ENCODE data around the gene ITGB5.

ITGB5 gene

GRCh38 chr3:124887177-124887931 is at the start of gene ITGB5:
Gene ITGB5, minus strand, starts transcription at chr3:124887365. Its CDS starts 365 bp downstream, at chr3:124887000.
- peak; percentile 12 to 25 for DNase-seq (ENCODE audit: low read depth in 2 of 2)

- no peak for DNase-seq (ENCODE audit: low read depth in 2 of 2)
Measured at GRCh38 chr3:124935794-124936542, 48.8 kb upstream of the ITGB5 start.

- no peak for DNase-seq (ENCODE audit: low read depth in 2 of 2)
Measured at GRCh38 chr3:124935264-124935663, 48.1 kb upstream of the ITGB5 start.

GRCh38 chr3:124934577-124934976 is 47.4 kb upstream of the ITGB5 start, which contains the start of gene MUC13:
Gene MUC13, minus strand, starts transcription at chr3:124934751. Its CDS starts 39 bp downstream, at chr3:124934712.
- no peak for DNase-seq (ENCODE audit: low read depth in 2 of 2)

DNA sequence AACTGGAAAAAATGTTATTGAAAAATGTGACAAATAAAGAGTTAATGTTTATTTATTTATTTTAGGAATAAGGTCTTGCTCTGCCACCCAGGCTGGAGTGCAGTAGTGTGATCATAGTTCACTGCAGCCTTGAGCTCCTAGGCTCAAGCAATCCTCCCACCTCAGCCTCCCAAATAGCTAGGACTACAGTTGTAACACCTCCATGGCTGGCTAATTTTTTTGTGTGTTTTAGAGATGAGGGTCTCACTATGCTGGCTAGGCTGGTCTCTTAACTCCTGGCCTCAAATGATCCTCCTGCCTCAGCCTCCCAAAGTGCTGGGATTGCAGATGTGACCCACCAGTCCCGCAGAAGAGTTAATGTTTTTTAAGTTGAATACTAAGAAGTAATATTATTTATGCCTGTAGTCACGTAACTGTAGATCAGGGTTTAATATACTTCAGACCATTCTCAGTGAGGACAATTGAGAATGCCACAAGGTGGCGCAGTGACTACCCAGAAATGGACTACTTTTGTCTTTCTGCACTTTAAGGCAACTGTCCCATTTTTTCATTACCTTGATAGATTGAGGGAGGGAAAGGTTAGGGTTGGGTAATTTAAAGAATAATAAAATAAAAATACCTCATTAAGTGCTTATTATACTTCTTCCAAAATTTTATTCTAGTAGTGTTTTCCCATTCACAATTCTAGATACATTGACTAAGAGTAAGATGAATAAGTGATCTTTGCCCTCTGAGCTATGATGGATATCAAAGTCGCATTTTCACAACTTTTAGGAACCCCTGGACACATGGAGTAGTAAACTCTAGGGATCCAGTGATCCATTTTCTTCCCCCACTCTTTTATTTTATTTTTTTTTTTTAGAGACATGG is 41.4 kb upstream of the ITGB5 start:
- peak; percentile 32 to 44 for DNase-seq (ENCODE audit: low read depth in 2 of 2)

GRCh38 chr3:124927574-124928045 is 40.4 kb upstream of the ITGB5 start:
- no peak for DNase-seq (ENCODE audit: low read depth in 2 of 2)

DNA sequence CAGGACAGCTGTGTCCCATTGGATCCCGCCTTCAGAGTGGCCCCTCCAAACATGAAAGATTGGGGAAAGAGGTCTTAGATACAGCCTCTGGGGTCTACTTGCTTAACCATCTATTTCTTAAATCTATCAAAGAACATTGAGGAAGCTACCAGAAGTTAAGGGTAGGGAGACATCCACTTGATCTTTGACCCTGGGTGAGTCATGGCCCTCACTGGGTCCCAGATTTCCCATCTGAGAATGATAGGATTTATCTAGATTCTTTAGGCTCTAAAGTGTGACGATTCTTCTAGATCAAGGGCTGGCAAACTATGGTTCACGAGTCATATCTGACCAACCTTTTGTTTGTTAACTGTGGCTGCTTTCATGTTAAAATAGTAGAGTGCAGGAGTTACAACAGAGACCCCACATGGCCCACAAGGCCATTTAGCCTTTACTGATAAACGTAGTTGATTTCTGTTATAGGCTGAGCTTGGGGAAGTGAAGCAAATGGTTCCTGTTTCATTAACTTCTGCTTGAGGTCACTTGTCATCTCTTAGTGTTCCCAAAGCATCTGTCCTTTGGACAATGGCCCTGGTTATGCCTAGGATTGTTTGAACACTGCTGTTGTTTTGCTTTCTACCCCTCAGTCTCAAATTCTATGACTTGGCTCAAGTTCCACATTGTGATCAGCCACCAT is 39.4 kb upstream of the ITGB5 start:
- DNase-seq (ENCODE audit: low read depth in 2 of 2) = no peak

DNA sequence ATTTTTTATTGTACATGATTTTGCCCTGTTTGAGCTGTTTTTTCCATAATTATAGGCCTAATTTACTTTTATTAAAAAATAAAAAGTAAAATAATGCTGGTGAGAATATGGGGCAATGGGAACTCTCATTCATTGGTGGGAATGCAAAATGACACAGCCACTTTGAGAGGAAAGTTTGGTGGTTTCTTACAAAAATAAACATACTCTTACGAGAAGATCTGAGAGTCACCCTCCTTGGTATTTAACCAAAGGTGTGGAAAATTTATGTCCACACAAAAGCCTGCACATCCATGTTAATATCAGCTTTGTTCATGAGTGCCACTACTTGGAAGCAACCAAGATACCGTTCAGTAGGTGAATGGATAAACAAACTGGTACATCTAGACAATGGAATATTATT is 37.6 kb upstream of the ITGB5 start:
- DNase-seq (ENCODE audit: low read depth in 2 of 2) = no peak

DNA sequence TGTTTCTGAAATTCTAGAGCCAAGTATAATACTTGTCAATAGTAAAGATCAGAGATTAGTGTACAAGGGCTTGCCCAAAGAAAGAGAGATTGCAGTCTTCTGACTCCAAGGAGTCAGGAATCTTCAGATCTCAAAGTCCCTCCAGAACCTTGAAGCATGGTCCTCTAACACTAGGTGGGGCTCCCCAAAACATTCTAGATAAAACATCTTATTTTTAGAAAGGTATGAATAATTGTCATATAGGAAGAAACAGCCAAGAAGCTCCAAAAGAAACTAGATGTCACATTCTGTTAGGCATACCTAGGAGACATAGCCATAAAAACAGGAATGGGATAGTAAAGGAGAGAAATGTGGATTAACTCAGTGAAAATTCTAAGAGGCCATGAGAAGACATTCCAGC is 36.7 kb upstream of the ITGB5 start:
- no peak for DNase-seq (ENCODE audit: low read depth in 2 of 2)

DNA sequence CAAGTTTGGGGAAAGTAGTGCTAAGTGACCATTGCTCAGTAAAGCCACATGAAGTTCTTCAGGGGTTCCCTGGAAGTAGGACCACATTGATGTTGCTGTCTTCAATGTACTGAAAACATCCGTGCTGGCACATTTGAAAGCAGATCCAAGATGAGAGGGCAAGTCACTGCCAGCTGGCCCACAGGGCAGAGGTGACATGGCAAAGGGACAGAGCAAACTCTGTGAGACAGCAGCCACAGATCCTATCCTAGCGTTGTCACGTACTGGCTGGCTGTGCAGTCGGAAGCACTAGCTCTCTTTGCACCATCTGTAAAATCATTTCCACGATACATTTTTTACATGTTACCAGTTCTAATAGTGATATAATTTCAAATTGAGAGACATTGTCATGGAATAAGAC is 33.6 kb upstream of the ITGB5 start:
- DNase-seq (ENCODE audit: low read depth in 2 of 2) = no peak

- DNase-seq (ENCODE audit: low read depth in 2 of 2) = no peak
Measured at GRCh38 chr3:124919756-124920155, 32.6 kb upstream of the ITGB5 start.

- no peak for DNase-seq (ENCODE audit: low read depth in 2 of 2)
Measured at GRCh38 chr3:124918524-124918923, 31.4 kb upstream of the ITGB5 start.

DNA sequence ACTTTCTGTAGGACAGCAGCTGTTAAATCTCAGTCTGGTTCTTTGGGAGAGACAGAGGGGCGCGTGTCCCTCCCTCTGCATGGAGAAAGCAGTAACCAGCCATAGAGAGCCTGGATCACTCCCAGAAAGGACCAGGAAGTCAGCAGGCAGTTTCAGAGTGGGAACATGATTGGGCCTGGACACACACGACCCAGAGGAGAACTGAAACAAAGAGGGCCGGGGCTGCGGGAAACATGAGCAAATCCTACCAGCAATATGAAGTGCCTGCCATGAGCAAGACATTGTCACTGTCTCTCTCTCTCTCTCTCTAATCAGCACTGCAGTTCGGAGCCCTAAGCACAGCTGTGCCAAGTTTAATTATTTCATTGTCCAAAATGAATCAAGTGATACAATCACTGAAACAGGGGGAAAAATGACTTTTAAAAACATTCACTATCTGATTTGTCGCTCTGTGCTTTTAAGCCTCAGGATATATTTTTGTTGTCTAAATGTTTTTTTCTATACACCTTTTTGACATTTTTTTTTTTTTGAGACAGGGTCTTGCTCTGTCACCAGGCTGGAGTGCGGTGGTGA is 29.8 kb upstream of the ITGB5 start:
- no peak for DNase-seq (ENCODE audit: low read depth in 2 of 2)

DNA sequence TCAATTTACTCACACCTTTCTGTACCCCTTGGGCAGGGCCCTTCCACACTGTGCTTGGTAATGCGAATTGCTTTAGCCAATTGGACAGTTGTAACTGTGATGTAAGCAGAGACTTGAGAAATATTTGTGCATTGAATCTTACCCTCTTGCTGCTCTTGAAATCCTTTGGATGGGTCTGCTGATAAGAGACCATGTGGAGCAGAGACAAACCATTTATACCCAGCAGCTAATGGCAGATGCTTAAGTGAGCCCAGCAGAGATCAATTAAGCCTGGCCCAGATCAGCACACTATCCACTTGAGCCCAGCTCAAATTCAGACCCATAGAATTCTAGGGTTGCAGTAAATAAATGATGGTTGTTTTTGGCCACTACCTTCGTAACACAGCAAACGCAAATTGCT is 28.1 kb upstream of the ITGB5 start:
- DNase-seq (ENCODE audit: low read depth in 2 of 2) = no peak

DNA sequence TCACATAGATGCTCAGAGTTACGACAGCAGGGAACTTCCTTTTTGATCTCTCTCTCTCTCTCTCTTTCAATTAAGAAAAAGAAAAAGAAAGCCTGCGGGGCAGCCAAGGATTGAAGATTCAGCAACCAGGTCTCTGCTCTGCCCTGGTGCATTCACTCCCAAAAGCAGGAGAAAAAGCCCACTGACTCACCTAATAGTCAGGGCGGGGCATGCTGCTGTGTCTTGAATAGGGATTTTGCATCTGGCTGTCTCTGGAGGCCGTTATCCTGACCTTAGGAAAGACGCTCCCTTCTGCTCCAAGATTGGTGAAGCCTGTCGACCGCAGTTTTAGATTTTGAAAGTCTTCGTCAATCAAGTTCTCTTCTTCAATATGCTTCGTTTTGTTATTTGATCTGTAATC is 20.8 kb upstream of the ITGB5 start:
- no peak for DNase-seq (ENCODE audit: low read depth in 2 of 2)

- DNase-seq (ENCODE audit: low read depth in 2 of 2) = no peak
Measured at GRCh38 chr3:124904835-124905492, 17.8 kb upstream of the ITGB5 start.

GRCh38 chr3:124903896-124904834 is 17.0 kb upstream of the ITGB5 start:
- DNase-seq (ENCODE audit: low read depth in 2 of 2) = no peak

- no peak for DNase-seq (ENCODE audit: low read depth in 2 of 2)
Measured at GRCh38 chr3:124896824-124897526, 9.8 kb upstream of the ITGB5 start.

DNA sequence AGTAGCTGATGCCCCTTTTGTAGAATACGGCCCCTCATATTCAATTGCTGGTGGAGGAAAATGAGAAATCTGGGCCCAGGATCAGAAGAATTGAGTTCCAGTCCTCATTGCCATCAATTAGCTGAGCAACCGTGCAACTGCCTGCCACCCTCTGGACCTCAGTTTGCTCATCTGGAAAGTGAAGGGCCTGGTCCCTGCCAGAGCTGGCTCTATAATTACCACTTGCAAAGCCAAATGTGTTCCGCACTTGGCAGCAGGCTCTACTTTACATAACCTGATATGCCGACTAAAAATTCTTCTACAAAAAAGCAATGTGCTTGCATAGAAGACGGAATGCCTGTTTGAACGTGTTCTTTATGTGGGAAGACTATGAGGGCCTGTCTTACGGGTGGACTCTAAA is 8.6 kb upstream of the ITGB5 start:
- DNase-seq (ENCODE audit: low read depth in 2 of 2) = no peak
